Calu3 (cell line): ENCODE data around the gene BNIP1. TPM values are rescaled to one million over a fixed set of nuclear protein-coding genes. Genes with fewer than 3 reads are reported as not detected.

ENCODE experiments used
- BruUV-seq: library from RNA; stranded (reverse); fragments of 400-500 nt; replicated peaks from 2 replicates; lab custom pipeline; 2021; lab: Mats Ljungman, UMichigan
- CTCF ChIA-PET: fragments of 300-600 bp; sonication (Branson Sonifier 250); formaldehyde crosslinking; loops from one replicate; lab custom pipeline; 2022; ENCODE audit warnings: antibody characterized with exemption; lab: Charles Lee
- DNase-seq: peaks from one replicate; pipeline ENCODE4 v3.0.0; 2022
- H3K27ac Mint-ChIP-seq: one replicate; pipeline ENCODE4 v1.8.0; 2022; ENCODE audit warnings: mixed read lengths; ENCODE audit not compliant: unreplicated experiment
- H3K27me3 Mint-ChIP-seq: one replicate; pipeline ENCODE4 v1.8.0; 2022; ENCODE audit warnings: mixed read lengths; ENCODE audit not compliant: unreplicated experiment
- H3K36me3 Mint-ChIP-seq: one replicate; pipeline ENCODE4 v1.8.0; 2022; ENCODE audit warnings: mild to moderate bottlenecking, moderate library complexity, mixed read lengths; ENCODE audit not compliant: insufficient read depth, unreplicated experiment
- H3K4me1 Mint-ChIP-seq: one replicate; pipeline ENCODE4 v1.8.0; 2022; ENCODE audit warnings: mild to moderate bottlenecking, low read depth, mixed read lengths; ENCODE audit not compliant: unreplicated experiment
- H3K4me3 Mint-ChIP-seq: one replicate; pipeline ENCODE4 v1.8.0; 2022; ENCODE audit warnings: mild to moderate bottlenecking, low read depth, moderate library complexity, mixed read lengths; ENCODE audit not compliant: unreplicated experiment
- H3K9me3 Mint-ChIP-seq: one replicate; pipeline ENCODE4 v1.8.0; 2022; ENCODE audit warnings: low read depth, mixed read lengths; ENCODE audit not compliant: unreplicated experiment
- intact Hi-C: fragments of 100-400 bp; cut with micrococcal nuclease; formaldehyde crosslinking; loops from one replicate; pipeline ENCODE4 v1.10.0; 2022; ENCODE audit not compliant: unreplicated experiment
- total RNA-seq: library from RNA; stranded (reverse); gene quantifications from 2 replicates; pipeline ENCODE4 v1.2.3, GENCODE V29; 2022
- TF ChIP-seq, protein P1 (sequence below): fragments of 200-600 bp; IDR thresholded peaks from one replicate; pipeline ENCODE4 v1.8.0; 2022; ENCODE audit warnings: antibody characterized with exemption; ENCODE audit not compliant: unreplicated experiment

The BNIP1 gene
- total RNA-seq, 1 experiment from 2014 or later: 13.4 TPM

DNA sequence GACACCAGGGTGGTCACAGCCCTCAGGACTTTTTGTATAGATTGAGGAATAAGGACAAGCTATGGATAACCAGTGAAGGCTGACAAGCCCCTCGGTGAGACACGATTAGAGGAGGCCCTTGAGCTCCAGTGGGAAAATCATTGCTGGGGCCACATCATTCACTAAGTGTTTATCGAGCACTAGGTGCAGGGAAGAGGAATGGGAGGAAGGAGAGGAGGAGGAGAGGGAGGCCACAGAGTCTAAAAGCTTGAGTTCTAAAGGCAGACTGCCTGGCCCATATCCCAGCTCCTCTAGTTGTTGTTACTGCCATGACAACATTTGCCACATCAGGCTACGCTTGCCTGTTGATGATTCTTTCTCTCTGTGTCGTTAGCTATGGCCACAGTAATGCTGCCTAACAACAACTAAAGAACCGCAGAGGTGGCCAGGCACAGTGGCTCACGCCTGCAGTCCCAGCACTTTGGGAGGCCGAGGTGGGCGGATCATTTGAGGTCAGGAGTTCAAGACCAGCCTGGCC, 53.1 kb downstream of the BNIP1 start:
- TF ChIP-seq, protein P1, sequence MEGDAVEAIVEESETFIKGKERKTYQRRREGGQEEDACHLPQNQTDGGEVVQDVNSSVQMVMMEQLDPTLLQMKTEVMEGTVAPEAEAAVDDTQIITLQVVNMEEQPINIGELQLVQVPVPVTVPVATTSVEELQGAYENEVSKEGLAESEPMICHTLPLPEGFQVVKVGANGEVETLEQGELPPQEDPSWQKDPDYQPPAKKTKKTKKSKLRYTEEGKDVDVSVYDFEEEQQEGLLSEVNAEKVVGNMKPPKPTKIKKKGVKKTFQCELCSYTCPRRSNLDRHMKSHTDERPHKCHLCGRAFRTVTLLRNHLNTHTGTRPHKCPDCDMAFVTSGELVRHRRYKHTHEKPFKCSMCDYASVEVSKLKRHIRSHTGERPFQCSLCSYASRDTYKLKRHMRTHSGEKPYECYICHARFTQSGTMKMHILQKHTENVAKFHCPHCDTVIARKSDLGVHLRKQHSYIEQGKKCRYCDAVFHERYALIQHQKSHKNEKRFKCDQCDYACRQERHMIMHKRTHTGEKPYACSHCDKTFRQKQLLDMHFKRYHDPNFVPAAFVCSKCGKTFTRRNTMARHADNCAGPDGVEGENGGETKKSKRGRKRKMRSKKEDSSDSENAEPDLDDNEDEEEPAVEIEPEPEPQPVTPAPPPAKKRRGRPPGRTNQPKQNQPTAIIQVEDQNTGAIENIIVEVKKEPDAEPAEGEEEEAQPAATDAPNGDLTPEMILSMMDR: no peak
- intact Hi-C loops: no loop called here
- Mint-ChIP-seq H3K9me3 (peaks cover 4% of the 10 kb centered on the region), H3K4me3 (no peak overlapping the region), H3K27ac (no peak overlapping the region), H3K27me3 (peaks cover 89% of the 10 kb centered on the region), H3K4me1 (peaks cover 2% of the 10 kb centered on the region), H3K36me3 (no peaks in the 10 kb centered on the region)
- no TSS peak for BruUV-seq
- CTCF ChIA-PET: no interaction called here
- DNase-seq: no peak

DNA sequence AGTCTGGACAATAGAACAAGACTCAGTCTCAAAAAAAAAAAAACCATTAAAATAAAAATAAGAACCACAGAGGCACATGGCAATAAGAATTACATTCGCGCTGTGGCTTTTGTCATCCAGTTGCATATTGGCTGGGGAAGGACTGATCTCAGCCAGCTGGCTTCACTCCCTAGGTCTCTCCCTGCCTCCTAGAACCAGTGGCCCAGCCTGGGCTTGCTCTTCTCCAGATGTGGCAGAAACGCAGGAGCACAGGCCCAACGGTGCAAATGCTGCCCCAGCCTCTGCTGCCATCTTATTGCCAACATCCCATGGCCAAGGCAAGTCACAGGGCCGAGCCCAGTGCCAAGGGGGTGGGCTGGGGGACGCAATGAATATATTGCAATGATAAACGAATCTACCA, 53.7 kb downstream of the BNIP1 start:
- peaks cover 89% of the 10 kb centered on the region for H3K27me3 Mint-ChIP-seq
- intact Hi-C loops: no loop called here
- H3K4me1 Mint-ChIP-seq: peaks cover 8% of the 10 kb centered on the region
- no TSS peak for BruUV-seq
- H3K4me3 Mint-ChIP-seq: no peak overlapping the region
- no peaks in the 10 kb centered on the region for H3K36me3 Mint-ChIP-seq
- CTCF ChIA-PET: no interaction called here
- peaks cover 4% of the 10 kb centered on the region for H3K9me3 Mint-ChIP-seq
- TF ChIP-seq, protein P1: no peak
- DNase-seq: no peak
- H3K27ac Mint-ChIP-seq: no peak overlapping the region

DNA sequence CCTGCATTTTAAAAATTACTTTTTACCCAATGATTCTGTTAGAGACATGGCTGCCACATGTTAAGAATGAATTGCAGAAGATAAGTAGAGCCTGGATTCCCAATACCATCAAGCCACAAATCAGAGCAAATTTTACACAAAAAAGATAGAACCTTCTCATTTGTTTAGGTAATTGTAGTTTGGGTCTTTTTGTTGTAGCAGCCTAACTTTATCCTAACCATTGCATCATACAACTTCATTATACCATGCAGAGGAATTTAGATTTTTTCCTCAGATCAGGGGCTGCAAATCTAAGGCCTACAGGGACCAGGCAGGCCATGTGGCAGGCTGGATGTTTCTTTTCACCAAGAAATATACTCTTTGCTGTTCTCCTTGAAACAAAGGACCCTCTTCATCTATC, 56.0 kb downstream of the BNIP1 start:
- no TSS peak for BruUV-seq
- CTCF ChIA-PET: no interaction called here
- DNase-seq: no peak
- Mint-ChIP-seq H3K9me3 (peaks cover 4% of the 10 kb centered on the region), H3K27me3 (peaks cover 89% of the 10 kb centered on the region), H3K4me3 (no peak overlapping the region), H3K27ac (no peak overlapping the region), H3K36me3 (no peaks in the 10 kb centered on the region), H3K4me1 (peaks cover 9% of the 10 kb centered on the region)
- intact Hi-C loops: no loop called here
- TF ChIP-seq, protein P1: no peak

DNA sequence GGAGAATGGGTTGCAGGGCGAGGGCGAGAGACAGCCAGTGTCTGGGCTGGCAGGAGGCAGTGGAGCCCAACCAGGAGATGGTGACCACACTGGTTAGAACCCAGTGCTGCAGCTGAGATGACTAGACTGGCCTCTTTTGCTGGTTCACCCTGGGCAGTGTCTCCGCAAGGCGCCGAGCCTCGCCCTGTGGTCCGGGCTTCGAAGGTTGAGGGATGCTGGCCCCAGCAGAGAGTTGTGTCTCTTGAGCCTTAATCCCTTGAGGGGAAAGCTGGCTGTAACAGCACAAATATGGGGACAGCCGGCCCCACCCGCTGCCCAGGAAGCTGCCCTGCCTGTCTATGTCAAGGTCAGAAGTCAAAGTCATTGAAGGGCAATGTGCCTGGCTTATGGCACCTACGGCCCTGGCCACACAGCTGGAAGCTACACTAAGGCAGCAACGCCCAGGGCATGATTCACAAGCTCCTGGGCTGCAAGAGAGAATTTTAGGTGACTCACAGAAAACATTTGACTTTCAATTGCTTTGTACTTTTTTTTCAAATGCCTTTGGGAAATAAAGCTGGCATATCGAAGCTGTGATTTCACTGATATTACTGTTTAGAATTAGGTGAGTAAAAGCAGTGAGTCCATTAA, 57.4 kb downstream of the BNIP1 start:
- no peak overlapping the region for H3K27ac Mint-ChIP-seq
- DNase-seq: no peak
- TF ChIP-seq, protein P1: no peak
- intact Hi-C loops: loop anchor here (1.0 kb wide), 1 partner anchor 35 kb away; no protein-coding TSS in a partner anchor
- CTCF ChIA-PET: interaction anchor here (0.7 to 1.5 kb wide), 4 partner anchors 15 to 223 kb away, joined by 3 to 6 read pairs (median 4); no protein-coding TSS in a partner anchor
- H3K4me3 Mint-ChIP-seq: no peak overlapping the region
- no peaks in the 10 kb centered on the region for H3K36me3 Mint-ChIP-seq
- BruUV-seq: no TSS peak
- H3K9me3 Mint-ChIP-seq: peaks cover 4% of the 10 kb centered on the region
- peaks cover 89% of the 10 kb centered on the region for H3K27me3 Mint-ChIP-seq
- H3K4me1 Mint-ChIP-seq: peaks cover 9% of the 10 kb centered on the region
